Measurements from ENCODE around the gene PRELID3B.
A peak's percentile ranks its signal among the peaks of the same experiment; 100 is the strongest.

The PRELID3B gene

DNA sequence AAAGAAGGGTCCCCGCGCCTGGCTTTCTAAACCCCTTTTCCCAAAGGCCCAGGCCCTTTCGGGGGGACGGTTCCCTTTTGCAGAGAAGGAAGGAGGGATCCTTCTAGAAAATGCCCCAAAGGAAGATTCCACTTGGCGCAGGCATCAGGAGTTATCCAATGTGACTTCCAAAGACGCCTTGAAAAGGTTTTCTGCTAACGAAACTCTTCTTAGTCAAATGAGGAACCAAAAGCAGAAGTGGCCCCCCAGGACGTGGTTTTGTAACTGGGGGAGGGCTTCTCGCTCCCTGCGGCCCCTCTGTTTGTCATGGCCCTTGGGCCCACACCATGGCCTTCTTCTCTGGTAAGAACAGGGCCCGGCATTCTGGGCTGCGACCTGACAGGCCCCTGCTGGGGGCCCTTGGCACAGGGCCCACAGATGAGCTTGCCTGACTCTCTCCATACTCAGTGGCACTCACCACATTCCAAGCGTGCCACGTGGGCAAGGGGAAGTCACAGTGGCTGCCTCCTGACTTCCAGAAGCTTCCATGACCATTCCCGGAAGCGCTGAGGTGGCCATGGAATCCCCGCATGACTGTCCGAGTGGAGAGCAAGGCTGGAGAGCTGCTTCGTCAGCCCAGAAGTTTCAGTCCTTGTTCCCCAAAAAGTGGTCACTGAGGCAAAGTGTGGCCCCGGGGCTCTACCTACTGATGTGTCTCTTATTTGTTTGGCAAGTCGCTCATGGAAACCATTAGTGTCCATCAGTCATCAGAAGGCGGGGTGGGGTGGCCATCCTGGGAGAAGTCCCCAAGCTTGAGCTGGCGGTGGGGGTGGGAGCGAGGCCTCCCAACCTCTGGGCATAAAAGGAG, 34.7 kb downstream of the PRELID3B start:
- DNase-seq: no peak

DNA sequence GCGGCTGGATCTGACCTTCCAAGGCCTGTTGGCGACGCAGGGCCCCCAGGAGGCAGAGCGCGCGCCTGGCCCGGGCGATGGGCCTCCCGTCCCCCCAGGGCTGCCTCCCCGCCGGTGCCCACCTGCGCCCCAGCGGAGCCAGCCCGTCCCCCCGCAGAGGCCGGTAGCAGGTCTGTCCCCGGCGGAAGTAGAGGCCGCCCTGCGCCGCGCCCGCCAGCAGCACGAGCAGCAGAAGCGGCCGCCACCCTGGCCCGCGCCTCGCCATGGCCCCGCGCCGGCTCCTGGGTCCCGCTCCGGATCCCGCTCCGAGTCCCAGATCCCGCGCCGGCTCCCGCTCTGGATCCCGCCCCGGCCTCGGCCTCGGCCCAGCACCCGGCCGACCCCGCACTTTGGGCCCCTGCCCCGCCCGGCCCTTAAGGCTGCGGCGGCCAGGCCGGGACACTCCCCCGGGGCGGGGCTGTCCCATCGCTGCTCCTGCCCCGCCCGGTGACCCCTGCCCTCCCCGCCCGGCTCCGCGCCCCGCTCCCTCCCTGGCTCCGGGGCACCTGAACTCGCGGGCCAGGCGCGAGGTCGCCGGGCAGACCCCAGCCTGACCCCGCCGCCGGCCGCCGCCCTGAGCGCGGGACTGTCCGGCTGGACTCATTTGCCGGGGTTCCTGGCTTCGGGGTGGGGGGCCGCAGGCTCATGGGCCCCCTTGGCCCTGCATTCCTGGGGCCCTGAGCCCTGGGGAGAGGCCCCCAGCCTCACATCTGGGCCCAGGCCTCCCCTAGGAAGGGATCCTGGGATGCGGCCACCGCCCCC, 35.5 kb downstream of the PRELID3B start, which contains the start of gene CTSZ:
Gene CTSZ, minus strand, starts transcription at position 391 of the 801 bp plus-strand sequence. Its CDS starts 126 bp downstream, at position 265.
- DNase-seq: no peak

DNA sequence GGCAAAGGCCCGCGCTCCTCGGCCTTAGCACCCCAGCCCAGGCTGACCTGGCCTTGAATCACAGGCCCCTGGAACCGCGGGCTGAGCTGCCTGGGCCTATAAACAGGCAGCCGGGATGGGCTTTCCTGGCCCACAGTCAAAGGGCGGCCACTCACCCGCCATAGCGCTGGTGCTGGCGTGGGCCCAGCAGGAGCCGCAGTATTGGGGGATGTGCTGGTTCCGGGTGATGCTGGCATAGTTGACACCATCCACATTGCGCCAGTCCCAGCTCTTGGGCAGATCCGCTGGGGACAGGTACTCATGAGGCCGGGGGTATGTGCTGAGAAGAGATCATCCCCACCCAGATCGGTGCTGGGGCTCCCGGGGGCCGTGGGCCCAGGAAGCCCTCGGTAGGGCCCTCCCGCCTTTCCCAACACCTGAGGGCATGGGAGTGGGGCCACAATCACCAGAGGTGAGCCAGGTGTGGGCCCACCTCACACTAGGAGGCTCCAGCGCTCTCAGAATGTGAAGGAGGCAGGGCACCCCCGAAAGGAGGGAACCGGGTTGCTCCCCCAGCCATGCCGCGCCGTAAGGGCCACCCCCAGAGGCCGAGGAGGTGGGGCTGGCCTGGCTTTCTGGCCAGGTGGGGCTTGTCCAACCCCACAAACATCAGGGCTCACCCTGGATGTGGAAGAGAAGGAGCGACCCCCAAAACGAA, 36.3 kb downstream of the PRELID3B start:
- no peak for DNase-seq

DNA sequence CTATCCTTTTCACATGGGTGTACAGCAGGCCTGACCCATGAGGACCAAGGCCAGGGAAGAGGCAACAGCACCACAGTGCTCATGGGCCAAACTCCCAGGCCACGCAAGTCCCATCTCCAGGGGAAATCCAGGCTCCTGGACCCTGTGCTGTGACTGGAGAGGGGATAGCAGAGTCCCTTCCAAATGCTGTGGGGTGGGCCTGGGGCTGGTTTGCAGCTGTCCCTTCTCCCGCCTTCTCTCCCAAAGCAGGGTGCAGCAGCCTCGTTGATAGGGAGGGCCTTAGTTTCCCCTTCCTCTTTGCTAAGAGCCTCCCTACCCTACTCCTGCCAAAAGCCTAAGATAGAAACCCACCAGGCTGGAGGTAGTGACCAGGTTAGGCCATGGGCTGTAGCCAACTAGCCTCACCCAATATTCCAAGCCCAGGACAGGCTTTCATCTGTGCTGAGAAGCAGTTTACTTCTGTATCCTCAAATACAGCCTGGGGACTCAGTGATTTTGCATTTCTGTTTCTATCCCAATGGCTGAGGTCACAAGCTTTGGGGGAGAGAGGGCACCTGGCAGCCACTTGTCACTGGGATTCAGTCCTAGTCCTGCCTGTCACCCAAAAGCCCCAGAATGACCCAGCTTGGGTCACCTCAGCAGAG, 36.9 kb downstream of the PRELID3B start:
- DNase-seq: no peak

DNA sequence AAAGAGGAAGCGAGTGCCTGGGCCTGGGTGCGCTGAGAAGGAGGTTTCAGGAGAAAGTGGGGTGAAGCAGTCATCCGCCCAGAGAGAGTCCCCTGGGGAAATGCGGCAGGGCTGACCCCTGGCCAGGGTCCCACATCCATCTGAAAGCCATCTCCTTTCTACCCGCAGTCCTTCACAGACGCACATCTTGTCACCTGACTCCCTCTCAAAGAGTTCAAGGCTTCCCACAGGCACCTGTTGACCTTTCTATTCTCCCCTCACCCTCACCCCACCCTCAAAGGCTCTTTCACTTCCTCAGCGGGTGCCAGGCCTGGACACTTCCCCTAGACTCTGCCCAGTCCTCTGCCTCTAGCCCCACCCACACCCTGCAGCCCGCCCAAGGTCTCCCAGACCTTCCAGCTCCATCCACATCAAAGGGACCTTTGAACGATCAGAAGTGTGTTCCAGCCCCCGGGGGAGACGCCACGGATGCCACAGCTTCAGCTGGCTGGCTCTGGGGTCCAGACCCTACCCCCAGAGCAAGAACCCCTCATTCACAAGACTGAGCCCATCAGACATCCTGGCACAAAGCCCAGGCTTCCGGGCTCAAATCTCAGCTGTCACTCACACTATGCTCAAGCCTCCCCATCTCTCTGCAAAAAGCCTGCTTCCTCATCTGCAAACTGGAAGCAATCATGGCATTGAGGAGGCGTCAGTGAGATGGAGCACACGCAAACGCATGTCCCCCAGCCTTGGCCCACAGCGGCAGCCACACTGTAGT, 37.6 kb downstream of the PRELID3B start:
- peak; percentile 29 for DNase-seq

DNA sequence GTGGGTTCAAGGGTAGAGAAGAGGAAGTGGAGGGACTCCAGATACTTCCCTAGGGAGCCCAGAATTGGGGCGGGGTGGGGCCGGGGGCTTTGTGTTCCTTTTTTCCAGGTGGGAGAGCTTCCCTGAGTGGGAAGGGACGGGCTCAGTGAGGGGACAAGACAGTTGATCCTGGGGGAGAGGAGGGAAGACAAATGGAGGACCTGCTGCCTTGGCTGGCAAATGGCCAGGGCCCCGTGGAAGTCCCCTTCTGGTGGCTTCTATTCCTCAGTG, 38.2 kb downstream of the PRELID3B start:
- no peak for DNase-seq

DNA sequence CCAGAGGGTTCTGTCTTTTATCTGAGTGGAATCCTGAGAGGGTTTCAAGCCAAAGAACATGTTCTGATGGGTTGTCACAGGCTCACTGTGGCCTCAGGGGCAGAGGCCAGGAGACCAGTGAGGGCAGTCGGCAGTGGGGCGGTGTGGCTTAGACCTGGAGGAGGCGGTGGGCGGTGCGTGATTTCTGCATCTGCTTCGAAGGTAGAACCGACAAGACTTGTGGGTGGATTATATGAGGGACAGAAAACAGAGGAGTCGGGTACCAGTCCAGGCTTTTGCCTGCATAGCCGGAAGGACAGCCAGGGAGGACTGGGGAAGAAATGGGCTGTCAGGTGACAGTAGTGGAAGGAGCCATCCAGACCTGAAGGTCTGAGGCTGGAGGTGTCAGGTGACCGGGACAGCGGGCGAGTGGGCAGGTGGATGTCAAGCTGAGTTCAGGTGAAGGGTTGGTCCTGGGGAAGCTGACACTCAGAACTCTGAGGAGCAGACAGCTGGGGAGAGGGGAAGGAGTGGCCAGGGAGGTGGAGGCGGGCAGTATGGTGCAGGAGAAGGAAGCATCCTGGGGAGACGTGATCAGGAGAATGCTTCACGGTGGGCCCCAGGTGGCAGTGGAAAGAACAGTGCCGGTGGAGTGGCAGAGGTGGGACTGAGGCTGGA, 38.6 kb downstream of the PRELID3B start:
- DNase-seq: no peak

DNA sequence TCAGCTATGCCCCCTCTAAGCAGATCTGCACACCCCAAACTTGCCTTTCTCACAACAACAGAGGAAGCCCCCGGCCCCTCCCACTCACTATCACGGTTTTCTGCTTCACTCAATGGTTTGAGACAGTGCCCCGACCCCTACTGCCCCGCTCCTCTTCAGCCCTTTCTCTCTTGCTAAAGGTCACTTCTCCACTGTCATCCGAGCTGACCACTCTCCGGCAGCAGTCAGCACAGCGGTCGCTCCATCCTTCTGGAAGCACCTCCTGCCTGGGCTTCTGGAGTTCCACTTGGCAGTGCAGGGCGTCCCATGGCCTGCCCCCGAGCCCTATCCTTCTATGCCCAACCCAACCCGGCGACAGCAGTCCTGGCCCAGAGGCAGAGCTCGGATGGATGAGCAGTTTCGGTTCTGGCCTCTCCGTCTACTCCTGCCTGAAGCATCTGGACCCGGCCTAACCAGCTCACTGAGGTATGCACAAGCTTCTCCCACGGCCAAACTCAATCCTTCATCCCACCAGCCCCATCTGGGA, 39.6 kb downstream of the PRELID3B start:
- no peak for DNase-seq

DNA sequence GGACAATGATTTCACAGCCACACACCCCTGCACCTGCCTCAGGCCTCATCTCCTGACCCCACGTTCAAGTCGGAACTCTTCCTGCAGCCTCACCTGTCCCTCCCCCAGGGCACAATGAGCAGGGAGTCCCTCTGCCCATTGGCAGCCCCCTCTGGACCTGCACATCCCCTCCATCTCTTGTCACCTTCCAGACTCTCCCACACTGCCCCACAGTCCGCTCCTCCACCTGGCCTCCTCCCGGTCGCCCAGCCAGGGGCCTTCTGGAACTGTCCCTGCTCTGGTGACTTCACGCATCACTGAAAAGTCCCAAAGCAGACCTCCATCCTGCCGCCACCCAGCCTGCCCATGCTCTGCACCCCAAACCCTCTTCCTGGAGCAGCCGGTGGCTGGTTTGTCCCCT, 40.2 kb downstream of the PRELID3B start:
- DNase-seq: no peak

DNA sequence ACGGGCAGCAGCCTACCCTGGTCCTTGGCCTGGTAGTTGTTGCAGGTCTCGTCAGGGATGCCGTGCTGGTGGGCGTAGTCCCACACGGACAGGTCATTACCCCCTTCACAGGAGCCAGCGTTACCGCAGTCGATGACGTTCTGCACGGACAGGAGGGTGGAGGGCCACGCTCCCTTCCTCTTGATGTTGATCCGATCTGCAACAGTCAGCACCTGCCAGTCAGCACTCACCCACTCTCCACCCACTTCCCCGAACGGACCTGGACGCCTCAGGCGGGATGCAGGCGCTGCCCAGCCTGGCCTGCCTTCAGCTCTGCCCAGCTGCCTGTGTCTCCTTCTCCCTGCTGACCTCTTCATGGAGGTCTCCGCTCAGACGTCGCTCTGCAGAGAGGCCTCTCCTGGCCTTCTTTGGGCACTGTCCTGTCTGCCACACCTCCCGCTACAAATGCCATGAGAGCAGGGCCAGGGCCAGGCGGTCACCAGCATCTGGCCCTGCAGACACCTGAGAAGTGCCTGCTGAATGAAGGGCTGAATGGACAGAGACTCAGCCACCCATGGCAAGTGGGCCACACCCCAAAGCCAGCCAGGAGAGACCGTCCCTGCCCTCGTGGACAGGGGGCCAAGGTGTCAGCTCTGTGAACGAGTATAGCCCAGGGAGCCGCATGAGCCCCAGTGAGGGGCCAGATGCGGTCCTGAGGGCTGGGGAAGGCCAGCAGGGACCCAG, 41.0 kb downstream of the PRELID3B start:
- no peak for DNase-seq

DNA sequence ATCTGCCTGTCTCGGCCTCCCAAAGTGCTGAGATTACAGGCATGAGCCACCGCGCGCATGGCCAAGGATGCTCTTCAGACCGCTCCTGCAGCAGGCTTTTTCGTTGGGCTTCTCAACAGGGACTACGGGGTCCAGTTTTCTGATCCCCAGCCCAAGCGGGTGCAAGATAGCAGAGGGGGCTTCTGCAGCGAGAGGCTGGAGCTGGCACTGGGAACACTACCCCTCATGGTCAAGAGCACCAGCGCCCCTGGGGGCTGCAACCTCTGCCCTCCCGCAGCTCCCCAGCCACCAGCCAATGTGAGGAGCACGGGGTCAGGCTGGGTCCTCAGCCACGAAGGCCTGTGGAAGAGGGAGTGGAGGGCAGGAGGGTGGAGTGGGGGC, 41.5 kb downstream of the PRELID3B start:
- no peak for DNase-seq

DNA sequence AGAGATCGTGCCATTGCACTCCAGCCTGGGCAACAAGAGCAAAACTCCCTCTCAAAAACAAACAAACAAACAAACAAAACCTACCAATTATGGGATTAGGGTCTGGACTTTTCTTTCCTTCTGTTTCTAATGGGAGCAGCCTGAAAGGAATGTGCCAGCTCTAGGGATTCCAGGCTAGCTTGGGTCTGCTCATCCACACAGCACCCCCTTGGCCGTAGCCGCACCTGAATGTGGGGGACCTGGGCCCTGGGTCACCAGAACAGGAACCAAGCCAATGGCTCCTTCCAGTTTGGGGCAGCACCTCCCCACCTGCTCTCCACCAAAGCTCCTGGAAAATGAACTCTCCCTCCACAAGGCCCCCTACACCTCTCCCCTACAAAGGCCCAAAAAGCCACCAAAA, 42.3 kb downstream of the PRELID3B start:
- no peak for DNase-seq

DNA sequence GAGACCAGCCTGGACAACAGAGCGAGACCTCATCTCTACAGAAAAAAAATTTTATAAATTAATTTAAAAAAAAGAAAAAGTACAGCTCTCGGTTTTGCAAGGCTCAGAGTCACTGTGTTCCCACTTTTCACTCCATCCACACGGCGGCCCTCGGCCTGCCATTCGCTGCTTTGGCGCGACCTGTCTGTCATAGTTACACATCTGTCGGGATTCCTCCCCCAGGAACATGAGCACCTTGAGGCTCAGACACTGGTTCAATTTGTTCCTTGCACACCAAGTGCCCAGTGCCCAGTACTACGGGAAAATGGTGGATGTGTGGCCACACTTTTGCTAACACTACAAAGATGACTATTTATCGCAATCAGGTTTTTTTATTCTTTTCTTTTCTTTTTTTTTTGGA, 43.9 kb downstream of the PRELID3B start:
- no peak for DNase-seq

DNA sequence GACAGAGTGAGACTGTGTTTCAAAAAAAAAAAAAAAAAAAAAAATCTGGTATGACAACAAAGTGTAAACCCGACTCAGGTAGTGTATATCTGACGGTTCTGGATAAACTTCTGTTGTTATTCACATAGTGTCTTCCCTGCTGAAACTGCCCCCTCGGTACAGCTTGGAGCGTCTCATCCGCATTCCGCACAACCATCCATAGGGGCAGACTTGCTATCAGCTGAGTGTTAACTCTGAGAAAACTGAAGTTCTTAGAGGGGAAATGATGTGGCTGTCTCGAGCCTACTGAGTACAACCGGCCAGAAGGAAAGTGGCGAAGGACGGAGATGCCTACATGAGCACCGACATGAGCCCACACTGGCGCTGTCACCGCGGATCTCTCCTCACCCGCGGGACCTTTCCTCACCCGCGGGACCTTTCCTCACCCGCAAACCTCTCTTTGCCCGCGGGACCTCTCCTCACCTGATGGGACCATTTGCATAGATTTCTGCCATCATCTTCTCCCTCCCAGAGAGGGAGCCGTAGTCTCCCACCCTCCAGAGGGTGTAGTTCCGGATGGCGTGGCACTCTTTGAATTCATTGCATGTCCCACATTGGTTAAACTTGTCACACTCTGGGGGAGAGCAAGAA, 45.3 kb downstream of the PRELID3B start:
- no peak for DNase-seq

DNA sequence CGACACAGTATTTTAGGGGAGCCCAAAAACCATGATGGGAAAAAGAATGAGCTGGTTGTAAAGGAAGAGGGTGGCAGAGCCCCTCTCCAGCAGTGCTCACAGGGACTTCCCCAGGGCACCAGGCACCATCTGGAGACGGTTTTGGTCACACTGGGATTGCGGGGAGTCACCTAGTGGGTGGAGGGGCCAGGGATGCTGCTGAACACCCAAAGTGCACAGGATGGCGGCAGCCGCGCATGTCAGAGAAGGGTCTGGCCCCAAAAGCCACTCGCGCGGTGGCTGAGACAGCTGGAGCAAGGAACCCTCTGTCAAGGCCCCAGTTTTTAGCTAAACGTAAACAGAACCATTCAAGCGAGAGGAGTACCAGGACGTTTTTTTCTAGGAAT, 46.4 kb downstream of the PRELID3B start:
- DNase-seq: no peak

DNA sequence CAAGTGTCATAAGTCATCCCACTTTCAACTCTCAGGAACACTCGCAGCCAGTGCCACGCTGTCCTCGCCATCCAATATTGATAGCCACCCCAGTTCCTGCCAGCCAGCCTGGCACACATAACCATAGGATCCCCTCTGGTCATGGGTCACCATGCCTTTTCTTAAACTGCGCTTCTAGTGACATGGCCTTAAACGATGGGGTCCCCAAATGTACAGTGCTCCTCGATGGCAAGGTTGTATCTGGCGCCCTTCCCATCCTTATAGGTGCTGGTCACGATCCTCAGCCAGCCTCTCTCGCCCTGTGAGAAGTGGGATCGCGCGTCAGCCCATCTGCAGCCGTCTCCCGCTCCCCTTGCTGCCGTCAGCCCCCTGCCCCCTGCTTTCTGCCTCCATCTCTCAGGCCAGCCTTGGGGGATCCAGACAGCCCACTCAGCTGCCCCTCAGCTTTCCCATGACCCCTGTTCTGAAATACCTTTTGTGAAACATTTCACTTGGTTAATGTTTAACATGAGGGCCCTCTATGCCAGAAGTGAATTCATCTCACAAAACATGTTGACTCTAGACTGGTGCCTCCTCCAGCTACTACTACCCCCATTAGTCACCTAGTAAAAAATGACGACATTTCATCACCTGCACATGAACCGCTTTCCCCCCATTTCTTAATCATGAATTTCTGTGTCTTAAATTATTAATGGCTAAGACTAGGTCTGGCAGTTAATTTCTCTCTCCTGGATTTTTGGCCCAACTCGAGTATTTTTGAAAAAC, 46.9 kb downstream of the PRELID3B start:
- no peak for DNase-seq

DNA sequence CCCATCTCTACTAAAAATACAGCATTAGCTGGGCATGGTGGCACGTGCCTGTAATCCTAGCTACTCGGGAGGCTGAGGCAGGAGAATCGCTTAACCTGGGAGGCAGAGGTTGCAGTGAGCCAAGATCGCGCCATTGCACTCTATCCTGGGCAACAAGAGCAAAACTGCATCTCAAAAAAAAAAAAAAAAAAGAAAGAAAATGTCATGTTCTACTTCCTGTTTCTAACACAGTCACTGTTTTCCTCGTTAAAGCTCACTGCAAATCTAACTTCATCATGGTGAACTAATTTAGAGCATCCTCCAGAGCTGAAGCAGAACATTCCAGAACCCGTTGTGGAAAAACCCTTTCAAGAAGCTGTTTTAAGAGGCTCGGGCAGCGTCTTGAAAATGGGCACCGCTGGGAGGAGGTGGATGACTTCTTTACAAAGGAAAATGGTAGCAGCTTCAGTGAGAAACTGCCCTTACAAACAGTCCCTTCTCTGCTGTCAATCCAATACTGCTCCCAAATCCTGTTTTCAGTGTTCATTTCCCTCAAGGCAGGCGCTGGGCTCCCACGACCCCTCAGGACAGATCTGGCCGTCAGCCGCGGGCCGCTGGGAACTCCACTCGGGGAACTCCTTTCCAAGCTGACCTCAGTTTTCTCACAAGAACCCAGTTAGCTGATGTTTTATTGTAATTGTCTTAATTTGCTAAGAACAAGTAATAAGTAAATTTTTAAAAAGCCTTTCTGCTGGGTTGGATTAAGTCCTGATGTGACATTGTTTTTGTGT, 48.0 kb downstream of the PRELID3B start:
- no peak for DNase-seq

DNA sequence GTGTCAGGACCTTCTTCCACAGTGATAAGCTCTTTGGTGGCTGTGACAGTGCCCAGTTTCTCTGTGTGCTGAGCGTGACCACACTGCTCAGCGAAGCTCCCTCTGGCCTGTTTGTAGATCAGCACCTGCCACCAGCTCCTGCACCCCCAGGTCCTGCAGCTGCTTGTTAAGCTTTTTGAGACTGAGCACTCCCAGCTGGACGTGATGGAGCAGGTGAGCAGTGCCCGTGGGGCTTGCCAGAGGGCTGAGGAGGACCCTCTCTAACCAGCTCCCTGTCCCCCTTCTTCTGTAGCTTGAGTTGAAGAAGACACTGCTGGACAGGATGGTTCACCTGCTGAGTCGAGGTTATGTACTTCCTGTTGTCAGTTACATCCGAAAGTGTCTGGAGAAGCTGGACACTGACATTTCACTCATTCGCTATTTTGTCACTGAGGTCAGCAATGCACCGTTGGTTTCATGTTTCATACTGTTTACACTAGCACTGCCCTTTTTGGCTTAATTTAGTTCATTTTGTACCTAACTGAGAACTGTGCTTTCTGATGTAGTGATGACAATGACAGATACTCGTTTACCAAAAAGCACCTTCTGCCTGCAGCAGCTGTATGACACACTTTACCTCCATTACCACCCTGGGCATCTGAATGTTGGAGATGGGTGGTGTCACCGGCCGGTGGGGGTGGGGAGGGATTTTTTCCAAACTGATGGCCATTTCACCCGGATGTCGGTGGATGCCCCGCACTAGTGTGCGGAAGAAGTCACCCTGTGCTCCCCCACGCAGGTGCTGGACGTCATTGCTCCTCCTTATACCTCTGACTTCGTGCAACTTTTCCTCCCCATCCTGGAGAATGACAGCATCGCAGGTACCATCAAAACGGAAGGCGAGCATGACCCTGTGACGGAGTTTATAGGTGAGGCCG, 49.0 kb downstream of the PRELID3B start:
- DNase-seq: no peak

All from NCI-H1105 (cell line).